ACHN (cell line): Measurements from ENCODE around the gene IFNA17.
"Not testable (repeated sequence)": the region's sequence is repeated elsewhere in the genome, so short reads cannot be mapped to it uniquely, and the experiment has no call there.

Experiments
- DNase-seq: peaks from one replicate; pipeline ENCODE4 v3.0.0-alpha.2; 2015
- in situ Hi-C: cut with HindIII; loops from 2 replicates; pipeline ENCODE4 v1.10.0; 2017; ENCODE audit warnings: low sequenced_read_pairs, low pct_ligation_motif_present, low pct_unique_long_range_greater_than_20kb

Gene IFNA17

DNA sequence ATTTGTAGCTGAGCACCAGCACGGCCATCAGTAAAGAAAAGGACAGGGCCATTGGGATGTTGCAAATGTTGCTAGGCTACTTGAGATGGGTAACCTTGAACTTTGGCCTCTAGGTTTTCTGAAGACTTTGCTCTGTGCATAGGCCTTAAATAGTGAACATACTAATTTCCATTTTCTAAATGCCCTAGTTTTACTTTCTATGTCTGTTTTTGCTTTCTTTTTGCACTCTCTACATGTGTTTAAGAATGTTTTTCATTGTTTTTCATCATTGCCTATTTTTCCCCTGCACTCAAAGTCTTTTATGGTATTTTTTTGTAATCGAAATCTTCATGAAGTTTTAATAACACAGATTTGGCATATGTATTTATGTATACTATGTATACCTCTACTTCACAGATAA, at the start of gene IFNA17:
TSS of gene IFNA17 (minus strand) at position 101 of the 400 bp plus-strand sequence. CDS start at position 52, 49 bp downstream.
- in situ Hi-C loops, result no loop called here
- DNase-seq, result no peak

- no peak for DNase-seq
- in situ Hi-C loops, result no loop called here
Observed at GRCh38 chr9:21268347-21268657, 40.3 kb upstream of the IFNA17 start.

- in situ Hi-C loops, result no loop called here
- DNase-seq, result no peak
Observed at GRCh38 chr9:21267485-21268346, 39.7 kb upstream of the IFNA17 start.

DNA sequence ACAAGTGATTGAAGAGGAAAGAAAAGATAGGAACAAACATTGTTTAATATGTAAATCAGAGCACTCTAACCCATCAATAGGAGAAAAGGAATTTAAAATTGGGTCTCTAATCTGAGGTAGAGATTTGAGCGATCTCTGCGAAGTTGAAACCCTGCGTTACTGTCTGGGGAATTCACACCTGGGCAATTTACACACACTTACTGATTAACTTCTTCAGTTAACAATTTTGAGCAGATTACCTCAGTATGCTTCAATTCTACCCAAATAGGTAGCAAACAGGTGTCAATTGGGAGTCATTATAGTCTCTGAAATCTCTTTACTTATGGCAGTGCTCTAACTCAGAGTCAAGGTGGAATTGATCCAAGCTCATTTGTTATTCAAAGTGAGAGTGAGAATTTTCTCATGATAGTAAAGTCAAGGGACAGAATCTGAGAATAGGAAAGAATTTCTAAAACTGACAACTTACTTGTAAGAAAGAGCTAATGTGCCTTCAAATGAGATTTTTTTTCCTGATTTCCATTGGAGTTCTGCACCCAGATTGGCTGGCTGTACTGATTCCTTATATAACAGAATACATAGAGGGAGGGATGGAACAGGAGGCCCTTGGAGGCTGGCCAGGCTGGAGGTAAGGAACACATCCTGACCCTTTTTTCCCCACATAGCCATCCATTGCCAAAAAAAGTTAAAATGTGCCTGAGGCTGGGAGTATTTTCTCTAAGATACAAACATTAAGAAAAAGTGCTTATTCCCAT, 38.9 kb upstream of the IFNA17 start:
- no peak for DNase-seq
- in situ Hi-C loops, result no loop called here

- in situ Hi-C loops, result no loop called here
- DNase-seq, result no peak
Observed at GRCh38 chr9:21265421-21266189, 37.6 kb upstream of the IFNA17 start.

DNA sequence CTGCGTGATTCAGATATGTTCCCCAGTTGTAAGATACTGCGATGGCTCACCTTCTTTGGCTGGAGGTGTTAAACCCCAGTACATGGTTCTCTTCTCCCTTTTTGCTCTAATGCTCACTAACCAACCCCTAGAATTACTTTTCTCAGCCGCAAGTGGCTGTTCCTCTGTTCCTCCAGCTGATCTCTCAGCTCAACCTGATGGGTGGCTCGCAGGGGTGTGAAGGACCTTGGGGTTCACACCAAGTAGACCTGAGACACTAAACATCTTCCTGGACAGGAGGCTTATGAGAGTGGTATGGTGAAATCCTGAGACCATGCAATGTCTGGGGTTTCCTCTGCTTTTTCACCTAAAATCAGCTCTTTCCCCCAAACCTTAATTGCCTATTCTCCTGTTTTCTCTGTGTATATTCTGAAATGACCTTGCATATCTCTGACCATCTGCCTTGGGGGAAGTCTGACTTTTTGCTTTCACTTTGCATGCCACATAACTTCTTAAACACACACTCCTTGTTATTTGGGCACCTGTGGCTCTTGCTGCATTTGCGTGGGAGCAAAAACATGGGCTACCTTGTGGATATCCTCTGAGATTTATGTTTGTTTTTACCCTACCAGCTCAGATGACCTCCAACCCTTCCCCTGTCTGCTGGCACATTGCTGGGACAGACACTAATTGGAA, 27.7 kb upstream of the IFNA17 start:
- no peak for DNase-seq
- in situ Hi-C loops, result no loop called here

DNA sequence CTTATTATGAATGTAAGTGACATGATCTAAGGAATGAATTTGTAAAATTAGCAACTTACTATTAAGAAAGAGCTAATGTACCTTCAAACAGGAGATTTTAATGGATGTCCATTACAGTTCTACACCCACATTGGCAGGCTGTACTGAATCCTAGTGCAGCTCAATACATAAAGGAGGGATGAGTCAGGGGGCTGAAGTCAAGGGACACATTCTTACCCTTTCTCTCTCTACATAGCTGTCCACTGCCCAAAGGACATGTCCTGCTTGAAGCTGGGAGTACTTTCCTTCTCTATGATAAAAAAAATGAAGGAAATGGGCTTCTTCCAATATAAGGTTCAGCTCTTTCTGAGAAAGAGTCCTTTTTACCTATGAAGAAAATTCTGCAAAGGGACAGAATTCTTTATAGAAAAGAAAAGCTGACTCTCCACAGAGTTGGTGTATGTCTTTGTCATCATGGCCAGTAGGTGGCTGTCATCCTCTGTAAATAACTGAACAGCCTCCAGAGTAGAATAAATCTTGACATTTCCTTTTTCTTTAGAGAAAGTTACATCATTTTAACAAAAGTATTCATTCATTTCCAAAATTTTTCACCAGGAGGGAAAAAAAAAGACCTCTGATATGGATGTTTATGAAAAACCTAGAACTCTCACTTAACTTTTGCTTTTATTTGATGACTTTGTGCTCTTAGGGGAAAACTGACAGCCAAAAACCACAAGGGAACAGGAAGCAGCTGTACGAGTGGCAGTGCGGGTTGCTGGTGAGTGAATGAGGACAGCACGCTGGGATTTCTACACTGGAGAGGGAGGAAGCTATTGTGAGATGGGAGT, 24.9 kb upstream of the IFNA17 start:
- in situ Hi-C loops, result no loop called here
- DNase-seq, result no peak

GRCh38 chr9:21251638-21252037, 23.6 kb upstream of the IFNA17 start:
- in situ Hi-C loops, result no loop called here
- DNase-seq, result no peak

- DNase-seq, result no peak
- in situ Hi-C loops, result no loop called here
Observed at GRCh38 chr9:21251190-21251589, 23.2 kb upstream of the IFNA17 start.

GRCh38 chr9:21244836-21245235, 16.8 kb upstream of the IFNA17 start:
- in situ Hi-C loops, result no loop called here
- DNase-seq, result no peak

GRCh38 chr9:21239911-21240310, 11.9 kb upstream of the IFNA17 start, which contains the start of gene IFNA14:
TSS of gene IFNA14 (minus strand) at chr9:21240005. CDS start at chr9:21239935, 70 bp downstream.
- in situ Hi-C loops, result no loop called here
- DNase-seq, result no peak

DNA sequence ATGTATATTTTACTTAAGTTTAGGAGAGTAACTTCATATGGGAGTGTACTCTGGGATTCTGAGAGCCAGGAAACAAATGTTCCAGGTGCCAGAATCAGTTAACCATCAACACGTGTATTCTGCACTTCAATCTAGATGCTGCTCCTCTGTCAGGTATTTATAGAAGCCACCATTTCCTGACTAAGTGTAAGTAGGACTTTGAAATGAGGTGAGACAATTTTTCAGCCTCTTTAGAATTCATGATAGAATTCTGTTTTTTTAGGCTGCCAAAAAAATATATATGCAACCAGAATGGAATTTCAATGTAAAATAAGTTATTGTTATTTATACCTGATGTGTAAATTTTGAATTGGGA, 8.3 kb upstream of the IFNA17 start:
- in situ Hi-C loops, DNase-seq: not testable (repeated sequence)

- DNase-seq, in situ Hi-C loops: not testable (repeated sequence)
Observed at GRCh38 chr9:21235468-21236359, 7.7 kb upstream of the IFNA17 start.

DNA sequence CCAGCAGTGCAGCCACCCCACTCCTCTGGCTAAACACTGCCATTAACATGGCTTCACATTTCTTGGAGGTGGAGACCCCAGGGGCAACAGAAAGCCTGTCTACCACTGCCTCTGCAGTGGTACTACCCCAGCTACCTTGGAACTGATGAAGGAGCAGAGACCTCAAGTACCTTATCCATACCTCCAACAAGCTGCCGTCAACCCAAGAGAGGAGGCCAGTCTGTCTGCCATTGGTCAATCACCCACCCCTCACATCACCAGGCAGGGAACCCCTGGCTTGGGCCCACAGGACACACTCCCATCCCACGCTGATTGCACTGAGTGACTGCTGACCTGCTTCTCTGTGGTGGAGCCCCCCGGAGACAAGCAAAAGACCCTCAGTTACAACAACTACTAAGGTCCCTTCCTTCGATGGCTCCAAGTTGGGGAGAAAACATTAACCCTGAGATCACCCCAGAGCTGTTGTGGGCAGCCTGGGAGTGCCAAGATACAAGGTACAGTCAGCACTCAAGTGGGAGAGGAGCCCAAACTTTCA, 6.2 kb upstream of the IFNA17 start:
- no peak for DNase-seq
- in situ Hi-C loops, result no loop called here

GRCh38 chr9:21233258-21233657, 5.2 kb upstream of the IFNA17 start:
- DNase-seq, result no peak
- in situ Hi-C loops, result no loop called here

- in situ Hi-C loops, DNase-seq: not testable (repeated sequence)
Observed at GRCh38 chr9:21217211-21217610, 10.8 kb downstream of the IFNA17 start, which contains the start of gene IFNA16. TSS of gene IFNA16 (minus strand) at chr9:21217311. CDS start at chr9:21217305, 6 bp downstream.
